OCI-LY3 (cell line): ENCODE measurements around the gene LRPAP1.
"Not testable (repeated sequence)": the region's sequence is repeated elsewhere in the genome, so short reads cannot be mapped to it uniquely, and the experiment has no call there.

Experiments
- CTCF ChIP-seq: fragments of 200-600, 300-600 bp; sonication (generic); IDR thresholded peaks from 2 replicates; pipeline ENCODE4 v1.5.1; 2014; ENCODE audit warnings: antibody characterized with exemption, low read length, low read depth
- EZH2phosphoT487 ChIP-seq: fragments of 200-600 bp; shearing (Covaris generic); IDR thresholded peaks from 2 replicates; pipeline ENCODE4 v1.6.1; 2018; ENCODE audit warnings: antibody characterized with exemption, mixed run types, low read depth

- not testable (repeated sequence) for TF ChIP-seq CTCF, EZH2phosphoT487
Measured at GRCh38 chr4:3544259-3545025, 12.2 kb upstream of the LRPAP1 start.
